ENCODE measurements around the gene ANKRD17.
"Not testable (repeated sequence)": the region's sequence is repeated elsewhere in the genome, so short reads cannot be mapped to it uniquely, and the experiment has no call there.

ANKRD17 gene

GRCh38 chr4:73248821-73249220, 9.8 kb downstream of the ANKRD17 start:
- intact Hi-C loops (cut with DNase I), result no loop called here
- DNase-seq, result no peak

- intact Hi-C loops (cut with DNase I), result no loop called here
- no peak for DNase-seq
These were observed 10.2 kb downstream of the ANKRD17 start for GRCh38 chr4:73248416-73248815.

- intact Hi-C loops (cut with DNase I), result no loop called here
These were observed 11.5 kb downstream of the ANKRD17 start for GRCh38 chr4:73247100-73247499.

GRCh38 chr4:73245955-73246354, 12.6 kb downstream of the ANKRD17 start:
- intact Hi-C loops (cut with DNase I), result no loop called here
- DNase-seq, result no peak

More at GRCh38 chr4:73247100-73247499, 11.5 kb downstream of the ANKRD17 start:
- DNase-seq, result no peak

- intact Hi-C loops (cut with DNase I), result no loop called here
- no peak for DNase-seq
These were observed 13.5 kb downstream of the ANKRD17 start for GRCh38 chr4:73244945-73245601.

GRCh38 chr4:73237044-73237443, 21.6 kb downstream of the ANKRD17 start:
- DNase-seq, result no peak
- intact Hi-C loops (cut with DNase I), result no loop called here

- DNase-seq, result no peak
- intact Hi-C loops (cut with DNase I), result no loop called here
These were observed 22.4 kb downstream of the ANKRD17 start for GRCh38 chr4:73236151-73236550.

- intact Hi-C loops (cut with DNase I), result no loop called here
- DNase-seq, result no peak
These were observed 23.9 kb downstream of the ANKRD17 start for GRCh38 chr4:73234712-73235111.

- intact Hi-C loops (cut with DNase I), result no loop called here
- no peak for DNase-seq
These were observed 26.8 kb downstream of the ANKRD17 start for GRCh38 chr4:73231518-73232487.

GRCh38 chr4:73230865-73231517, 27.6 kb downstream of the ANKRD17 start:
- intact Hi-C loops (cut with DNase I), result no loop called here
- no peak for DNase-seq

GRCh38 chr4:73228800-73229199, 29.8 kb downstream of the ANKRD17 start:
- DNase-seq; intact Hi-C loops (cut with DNase I): not testable (repeated sequence)

- intact Hi-C loops (cut with DNase I), result no loop called here
These were observed 33.7 kb downstream of the ANKRD17 start for GRCh38 chr4:73224886-73225285.

GRCh38 chr4:73223258-73223650, 35.3 kb downstream of the ANKRD17 start:
- intact Hi-C loops (cut with DNase I), result no loop called here

More at GRCh38 chr4:73224886-73225285, 33.7 kb downstream of the ANKRD17 start:
- no peak for DNase-seq

GRCh38 chr4:73222466-73223257, 35.9 kb downstream of the ANKRD17 start:
- intact Hi-C loops (cut with DNase I), result no loop called here

More at GRCh38 chr4:73223258-73223650, 35.3 kb downstream of the ANKRD17 start:
- no peak for DNase-seq

GRCh38 chr4:73221734-73222133, 36.9 kb downstream of the ANKRD17 start:
- intact Hi-C loops (cut with DNase I), result no loop called here
- no peak for DNase-seq

More at GRCh38 chr4:73222466-73223257, 35.9 kb downstream of the ANKRD17 start:
- DNase-seq, result peak in 35 of 42 donors; percentile 17 to 91 (median 63)

GRCh38 chr4:73220815-73221214, 37.8 kb downstream of the ANKRD17 start:
- intact Hi-C loops (cut with DNase I), result no loop called here
- no peak for DNase-seq

GRCh38 chr4:73213916-73214653, 44.5 kb downstream of the ANKRD17 start:
- DNase-seq, result no peak
- intact Hi-C loops (cut with DNase I), result no loop called here

Measured in head of caudate nucleus (tissue), 42 donors.